Suprapubic skin (tissue), 4 donors: ENCODE data around the gene ZEB2. TPM values are rescaled to one million over a fixed set of nuclear protein-coding genes. Genes with fewer than 3 reads are reported as not detected.
A peak's percentile ranks its signal among the peaks of the same experiment; 100 is the strongest.

Source experiments
- DNase-seq, 2 donors: peaks; one replicate each; pipeline ENCODE4 v3.0.0-alpha.2; 2019; ENCODE audit warnings: low spot score in 2 of 2
- H3K27ac ChIP-seq: fragments of 200-600 bp; sonication (generic); one replicate; pipeline ENCODE4 v1.5.1; 2019
- H3K27me3 ChIP-seq: fragments of 200-600 bp; sonication (generic); one replicate; pipeline ENCODE4 v1.5.1; 2019
- H3K36me3 ChIP-seq: fragments of 200-600 bp; sonication (generic); one replicate; pipeline ENCODE4 v1.5.1; 2019
- H3K4me1 ChIP-seq: fragments of 200-600 bp; sonication (generic); one replicate; pipeline ENCODE4 v1.5.1; 2019
- H3K4me3 ChIP-seq: fragments of 200-600 bp; sonication (generic); one replicate; pipeline ENCODE4 v1.5.1; 2019; ENCODE audit warnings: mild to moderate bottlenecking
- H3K9me3 ChIP-seq: fragments of 200-600 bp; sonication (generic); one replicate; pipeline ENCODE4 v1.5.1; 2019
- CTCF ChIP-seq, 2 donors: fragments of 200-600 bp in 1 of 2; fragments of 450-650 bp in 1 of 2; sonication (generic) in 1 of 2; IDR thresholded peaks; one replicate each; pipeline ENCODE4 v1.5.1; 2016 to 2019; ENCODE audit warnings: antibody characterized with exemption in 2 of 2, mild to moderate bottlenecking in 1 of 2, moderate library complexity in 1 of 2
- EP300 ChIP-seq: sonication (generic); formaldehyde crosslinking; IDR thresholded peaks from one replicate; pipeline ENCODE4 v1.6.1; 2017; ENCODE audit warnings: antibody characterized with exemption
- POLR2A ChIP-seq, 2 donors: fragments of 450-650 bp; IDR thresholded peaks; one replicate each; pipeline ENCODE4 v1.6.1; 2017; ENCODE audit warnings: antibody characterized with exemption in 2 of 2, mild to moderate bottlenecking in 2 of 2, moderate library complexity in 2 of 2
- POLR2AphosphoS5 ChIP-seq, 3 donors: sonication (generic); formaldehyde crosslinking; IDR thresholded peaks; one replicate each; pipeline ENCODE4 v1.6.1; 2017; ENCODE audit warnings: antibody characterized with exemption in 3 of 3
- WGBS: methylation state at CpG from one replicate; pipeline ENCODE4 v1.1.5; 2018; 5-methylcytosine and 5-hydroxymethylcytosine counted together
- total RNA-seq, 4 donors: library from RNA; depleted of rRNA; stranded (reverse); fragments of >200 nt; gene quantifications; one replicate each; pipeline ENCODE4 v1.1.0, GENCODE V29; 2016

The ZEB2 gene
- total RNA-seq, 4 donors from 2014 or later: 16.3 to 43.7 (median 34.5) TPM

- TF ChIP-seq CTCF (IDR thresholded peaks at IDR 0.05) (no peak), POLR2AphosphoS5 (IDR thresholded peaks at IDR 0.05) (no peak), POLR2A (IDR thresholded peaks at IDR 0.05) (no peak), EP300 (no peak)
- Histone ChIP-seq H3K4me1 (peaks cover 10% of the 10 kb centered on the region), H3K4me3 (no peak overlapping the region), H3K27ac (peak overlapping the region; percentile 14), H3K27me3 (no peaks in the 10 kb centered on the region), H3K9me3 (no peaks in the 10 kb centered on the region), H3K36me3 (no peaks in the 10 kb centered on the region)
- 90% methylated on average over 5 of the region's 5 CpGs for WGBS
- DNase-seq: no peak
These were observed 56.7 kb downstream of the ZEB2 start for GRCh38 chr2:144463266-144463665.

- H3K27ac ChIP-seq: peak overlapping the region; percentile 14
- no peak for DNase-seq
- no peak for TF ChIP-seq POLR2A (IDR thresholded peaks at IDR 0.05)
- no peak for TF ChIP-seq POLR2AphosphoS5 (IDR thresholded peaks at IDR 0.05)
- no peaks in the 10 kb centered on the region for H3K9me3 ChIP-seq
- H3K4me3 ChIP-seq: no peak overlapping the region
- WGBS: 64% methylated on average over 6 of the region's 6 CpGs
- H3K36me3 ChIP-seq: no peaks in the 10 kb centered on the region
- no peaks in the 10 kb centered on the region for H3K27me3 ChIP-seq
- H3K4me1 ChIP-seq: peaks cover 10% of the 10 kb centered on the region
These were observed 57.7 kb downstream of the ZEB2 start for GRCh38 chr2:144462266-144462665.

- H3K27me3 ChIP-seq: no peaks in the 10 kb centered on the region
- H3K9me3 ChIP-seq: no peaks in the 10 kb centered on the region
- TF ChIP-seq POLR2A (IDR thresholded peaks at IDR 0.05): no peak
- TF ChIP-seq EP300: no peak
- TF ChIP-seq CTCF (IDR thresholded peaks at IDR 0.05): no peak
- no peak for TF ChIP-seq POLR2AphosphoS5 (IDR thresholded peaks at IDR 0.05)
- DNase-seq: no peak
- WGBS: 71% methylated on average over 9 of the region's 9 CpGs
- no peaks in the 10 kb centered on the region for H3K36me3 ChIP-seq
- no peak overlapping the region for H3K4me3 ChIP-seq
- no peak overlapping the region for H3K27ac ChIP-seq
- peaks cover 18% of the 10 kb centered on the region for H3K4me1 ChIP-seq
These were observed 58.6 kb downstream of the ZEB2 start for GRCh38 chr2:144461308-144461766.

GRCh38 chr2:144460727-144461307 is 59.1 kb downstream of the ZEB2 start:
- Histone ChIP-seq H3K27me3 (no peaks in the 10 kb centered on the region), H3K36me3 (no peaks in the 10 kb centered on the region), H3K4me3 (no peak overlapping the region), H3K4me1 (peaks cover 22% of the 10 kb centered on the region), H3K9me3 (no peaks in the 10 kb centered on the region), H3K27ac (peak overlapping the region; percentile 42)
- 89% methylated on average over 6 of the region's 6 CpGs for WGBS
- DNase-seq: no peak
- TF ChIP-seq EP300: no peak
- no peak for TF ChIP-seq POLR2A (IDR thresholded peaks at IDR 0.05)
- TF ChIP-seq CTCF (IDR thresholded peaks at IDR 0.05): no peak
- TF ChIP-seq POLR2AphosphoS5 (IDR thresholded peaks at IDR 0.05): no peak

GRCh38 chr2:144459937-144460336 is 60.0 kb downstream of the ZEB2 start:
- H3K4me1 ChIP-seq: peaks cover 30% of the 10 kb centered on the region
- TF ChIP-seq CTCF (IDR thresholded peaks at IDR 0.05): no peak
- TF ChIP-seq POLR2A (IDR thresholded peaks at IDR 0.05): no peak
- TF ChIP-seq EP300: no peak
- TF ChIP-seq POLR2AphosphoS5 (IDR thresholded peaks at IDR 0.05): no peak
- DNase-seq: no peak
- WGBS: 61% methylated on average over 5 of the region's 5 CpGs
- H3K27ac ChIP-seq: peak overlapping the region; percentile 42
- H3K4me3 ChIP-seq: no peak overlapping the region
- H3K9me3 ChIP-seq: no peaks in the 10 kb centered on the region
- H3K36me3 ChIP-seq: no peaks in the 10 kb centered on the region
- no peaks in the 10 kb centered on the region for H3K27me3 ChIP-seq

- Histone ChIP-seq H3K9me3 (no peaks in the 10 kb centered on the region), H3K4me1 (peaks cover 37% of the 10 kb centered on the region), H3K27me3 (no peaks in the 10 kb centered on the region), H3K27ac (peak overlapping the region; percentile 42), H3K36me3 (no peaks in the 10 kb centered on the region), H3K4me3 (no peak overlapping the region)
- no peak for TF ChIP-seq EP300
- 47% methylated on average over 3 of the region's 3 CpGs for whole genome bisulfite sequencing
- no peak for DNase-seq
These were observed 60.6 kb downstream of the ZEB2 start for GRCh38 chr2:144459286-144459685.
